ENCODE measurements around the gene NPNT.

Gene NPNT

GRCh38 chr4:105967058-105967658 lies 71.9 kb downstream of the NPNT start:
- Histone ChIP-seq H3K9me3 (no peaks in the 10 kb centered on the region), H3K27me3 (ENCODE audit: low read depth) (no peaks in the 10 kb centered on the region), H3K36me3 (replicated peaks) (no peaks in the 10 kb centered on the region), H3K4me3 (no peak overlapping the region), H3K4me1 (peaks cover 7% of the 10 kb centered on the region; the same call in 1 of the 2 replicates)
- no peak for DNase-seq (ENCODE audit: low spot score in 2 of 2)
- in situ Hi-C loops (cut with MboI; ENCODE audit: low sequenced_read_pairs): no loop called here

- Histone ChIP-seq H3K4me3 (no peak overlapping the region), H3K27me3 (ENCODE audit: low read depth) (no peaks in the 10 kb centered on the region), H3K4me1 (peaks cover 7% of the 10 kb centered on the region; the same call in 1 of the 2 replicates), H3K9me3 (no peaks in the 10 kb centered on the region), H3K36me3 (replicated peaks) (no peaks in the 10 kb centered on the region)
- in situ Hi-C loops (cut with MboI; ENCODE audit: low sequenced_read_pairs): no loop called here
- DNase-seq (ENCODE audit: low spot score in 2 of 2): no peak
These were observed 74.3 kb downstream of the NPNT start for GRCh38 chr4:105969575-105969974.

DNA sequence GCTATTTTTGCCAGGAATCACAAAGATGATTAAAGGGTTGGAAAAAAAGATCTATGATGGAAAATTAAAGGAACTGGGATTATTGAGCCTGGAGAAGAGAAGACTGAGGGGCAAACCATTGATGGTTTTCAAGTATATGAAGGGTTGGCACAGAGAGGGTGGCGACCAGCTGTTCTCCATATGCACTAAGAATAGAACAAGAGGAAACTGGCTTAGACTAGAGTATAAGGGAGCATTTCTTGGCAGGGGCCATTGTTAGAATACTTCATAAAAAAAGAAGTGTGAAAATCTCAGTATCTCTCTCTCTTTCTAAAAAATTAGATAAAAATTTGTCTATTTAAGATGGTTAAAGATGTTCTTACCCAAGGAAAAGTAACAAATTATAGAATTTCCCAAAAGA lies 75.1 kb downstream of the NPNT start:
- no peak for DNase-seq (ENCODE audit: low spot score in 2 of 2)
- Histone ChIP-seq H3K9me3 (no peaks in the 10 kb centered on the region), H3K27me3 (ENCODE audit: low read depth) (no peaks in the 10 kb centered on the region), H3K4me1 (peaks cover 7% of the 10 kb centered on the region; the same call in 1 of the 2 replicates), H3K4me3 (no peak overlapping the region), H3K36me3 (replicated peaks) (no peaks in the 10 kb centered on the region)
- in situ Hi-C loops (cut with MboI; ENCODE audit: low sequenced_read_pairs): no loop called here

- no peaks in the 10 kb centered on the region for H3K27me3 ChIP-seq (ENCODE audit: low read depth)
- no peaks in the 10 kb centered on the region for H3K36me3 ChIP-seq (replicated peaks)
- peaks cover 4% of the 10 kb centered on the region; the same call in 1 of the 2 replicates for H3K4me1 ChIP-seq
- no peak overlapping the region for H3K4me3 ChIP-seq
- no peak for DNase-seq (ENCODE audit: low spot score in 2 of 2)
- no peaks in the 10 kb centered on the region for H3K9me3 ChIP-seq
- in situ Hi-C loops (cut with MboI; ENCODE audit: low sequenced_read_pairs): no loop called here
These were observed 75.8 kb downstream of the NPNT start for GRCh38 chr4:105971036-105971435.

- DNase-seq (ENCODE audit: low spot score in 2 of 2): peak in 1 of 2 experiments; percentile 5
These were observed 77.8 kb downstream of the NPNT start for GRCh38 chr4:105972946-105973621.

GRCh38 chr4:105976915-105977314 lies 81.6 kb downstream of the NPNT start:
- in situ Hi-C loops (cut with MboI; ENCODE audit: low sequenced_read_pairs): no loop called here
- DNase-seq (ENCODE audit: low spot score in 2 of 2): no peak
- H3K36me3 ChIP-seq (replicated peaks): no peaks in the 10 kb centered on the region

More at GRCh38 chr4:105972946-105973621, 77.8 kb downstream of the NPNT start:
- in situ Hi-C loops (cut with MboI; ENCODE audit: low sequenced_read_pairs): no loop called here
- Histone ChIP-seq H3K9me3 (no peaks in the 10 kb centered on the region), H3K4me1 (no peaks in the 10 kb centered on the region), H3K4me3 (no peak overlapping the region), H3K36me3 (replicated peaks) (no peaks in the 10 kb centered on the region), H3K27me3 (ENCODE audit: low read depth) (no peaks in the 10 kb centered on the region)

DNA sequence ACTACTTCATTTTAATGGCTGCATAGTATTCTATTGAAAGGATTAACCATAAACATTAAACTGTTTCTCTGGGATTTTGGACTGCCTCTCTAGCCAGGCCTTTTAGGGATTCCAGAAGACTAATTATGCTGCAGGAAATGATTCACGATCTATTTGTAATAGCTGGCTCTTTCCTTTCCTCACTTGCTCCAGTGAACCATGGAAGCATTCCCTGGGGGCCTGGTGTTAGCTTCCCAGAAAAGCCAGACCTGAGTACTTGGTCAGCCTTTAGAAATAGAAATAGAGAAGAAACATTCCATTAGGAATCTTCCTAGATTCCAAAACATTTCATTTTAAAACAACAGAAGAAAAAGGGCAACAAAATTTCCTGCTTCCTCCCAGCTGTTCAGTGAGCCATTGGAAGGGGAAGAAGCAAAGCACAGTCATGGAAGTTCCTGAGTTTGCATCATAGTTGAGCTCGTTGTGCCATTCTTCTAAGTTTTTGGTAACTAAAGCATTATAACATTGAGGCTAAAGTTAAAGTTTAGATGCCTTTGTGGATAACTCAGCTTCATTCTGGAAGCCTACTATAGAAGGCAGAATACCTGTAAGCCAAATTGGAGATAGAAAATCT lies 83.5 kb downstream of the NPNT start:
- DNase-seq (ENCODE audit: low spot score in 2 of 2): no peak
- Histone ChIP-seq H3K9me3 (no peaks in the 10 kb centered on the region), H3K27me3 (ENCODE audit: low read depth) (no peaks in the 10 kb centered on the region), H3K4me1 (no peaks in the 10 kb centered on the region), H3K36me3 (replicated peaks) (no peaks in the 10 kb centered on the region), H3K4me3 (no peak overlapping the region)
- in situ Hi-C loops (cut with MboI; ENCODE audit: low sequenced_read_pairs): no loop called here

More at GRCh38 chr4:105976915-105977314, 81.6 kb downstream of the NPNT start:
- Histone ChIP-seq H3K4me3 (no peak overlapping the region), H3K27me3 (ENCODE audit: low read depth) (no peaks in the 10 kb centered on the region), H3K4me1 (no peaks in the 10 kb centered on the region), H3K9me3 (no peaks in the 10 kb centered on the region)

DNA sequence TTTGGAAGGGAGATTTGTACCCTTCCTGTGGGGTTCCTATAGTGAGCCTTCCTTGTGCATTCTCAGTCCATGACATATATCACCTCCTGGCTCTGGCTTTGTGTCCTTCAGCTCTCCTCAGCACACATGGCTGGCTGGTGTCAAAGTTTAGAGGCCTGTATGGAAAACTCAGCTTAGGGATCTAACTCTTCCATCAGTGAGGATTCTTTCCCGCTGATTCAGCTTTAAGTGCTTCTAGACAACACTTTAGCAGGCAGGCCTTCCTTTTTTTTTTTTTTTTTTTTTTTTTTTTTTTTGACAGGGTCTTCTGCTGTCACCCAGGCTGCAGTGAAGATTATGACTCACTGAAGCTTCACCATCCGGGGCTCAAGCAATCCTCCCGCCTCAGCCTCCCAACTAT lies 84.2 kb downstream of the NPNT start:
- no peaks in the 10 kb centered on the region for H3K4me1 ChIP-seq
- H3K4me3 ChIP-seq: no peak overlapping the region
- no peaks in the 10 kb centered on the region for H3K9me3 ChIP-seq
- in situ Hi-C loops (cut with MboI; ENCODE audit: low sequenced_read_pairs): no loop called here
- H3K27me3 ChIP-seq (ENCODE audit: low read depth): no peaks in the 10 kb centered on the region
- H3K36me3 ChIP-seq (replicated peaks): no peaks in the 10 kb centered on the region
- DNase-seq (ENCODE audit: low spot score in 2 of 2): no peak

GRCh38 chr4:105988671-105989070 lies 93.4 kb downstream of the NPNT start:
- no peaks in the 10 kb centered on the region for H3K9me3 ChIP-seq
- H3K36me3 ChIP-seq (replicated peaks): no peaks in the 10 kb centered on the region
- no peak overlapping the region for H3K4me3 ChIP-seq
- in situ Hi-C loops (cut with MboI; ENCODE audit: low sequenced_read_pairs): no loop called here
- H3K27me3 ChIP-seq (ENCODE audit: low read depth): no peaks in the 10 kb centered on the region
- H3K4me1 ChIP-seq: no peaks in the 10 kb centered on the region
- no peak for DNase-seq (ENCODE audit: low spot score in 2 of 2)

- Histone ChIP-seq H3K36me3 (replicated peaks) (no peaks in the 10 kb centered on the region), H3K27me3 (ENCODE audit: low read depth) (no peaks in the 10 kb centered on the region), H3K9me3 (no peaks in the 10 kb centered on the region), H3K4me1 (no peaks in the 10 kb centered on the region), H3K4me3 (no peak overlapping the region)
- DNase-seq (ENCODE audit: low spot score in 2 of 2): no peak
- in situ Hi-C loops (cut with MboI; ENCODE audit: low sequenced_read_pairs): no loop called here
These were observed 94.4 kb downstream of the NPNT start for GRCh38 chr4:105989485-105990242.

DNA sequence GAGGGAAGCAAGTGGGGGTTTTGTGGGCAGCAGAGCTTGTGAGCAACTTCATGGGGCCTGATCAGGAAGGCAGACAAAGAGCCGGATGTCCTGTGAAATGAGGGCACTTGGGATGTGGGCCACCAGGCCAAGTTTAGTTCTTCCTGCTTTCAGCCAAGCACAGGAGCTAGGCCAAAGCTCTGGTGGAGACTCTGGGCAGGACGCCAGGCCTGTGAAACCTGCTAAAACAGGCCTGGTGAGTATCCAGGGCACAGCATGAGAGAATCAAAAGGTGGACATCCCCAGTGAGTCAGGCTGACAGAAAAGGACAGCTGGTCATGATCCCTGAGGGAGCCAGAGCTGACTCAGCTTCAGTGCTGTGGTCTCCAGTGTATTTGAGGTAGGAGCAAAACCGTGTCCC lies 95.7 kb downstream of the NPNT start:
- no peak for DNase-seq (ENCODE audit: low spot score in 2 of 2)
- Histone ChIP-seq H3K36me3 (replicated peaks) (no peaks in the 10 kb centered on the region), H3K4me3 (no peak overlapping the region), H3K4me1 (0 out of 2 replicates have a peak, but pooled peaks cover 4% of the 10 kb centered on the region), H3K27me3 (ENCODE audit: low read depth) (no peaks in the 10 kb centered on the region), H3K9me3 (no peaks in the 10 kb centered on the region)
- in situ Hi-C loops (cut with MboI; ENCODE audit: low sequenced_read_pairs): no loop called here

GRCh38 chr4:105991726-105992125 lies 96.5 kb downstream of the NPNT start:
- in situ Hi-C loops (cut with MboI; ENCODE audit: low sequenced_read_pairs): no loop called here
- peaks cover 9% of the 10 kb centered on the region; the same call in 1 of the 2 replicates for H3K4me1 ChIP-seq

GRCh38 chr4:105992641-105993305 lies 97.5 kb downstream of the NPNT start:
- no peak for DNase-seq (ENCODE audit: low spot score in 2 of 2)
- in situ Hi-C loops (cut with MboI; ENCODE audit: low sequenced_read_pairs): no loop called here

More at GRCh38 chr4:105991726-105992125, 96.5 kb downstream of the NPNT start:
- H3K4me3 ChIP-seq: no peak overlapping the region
- DNase-seq (ENCODE audit: low spot score in 2 of 2): no peak
- H3K27me3 ChIP-seq (ENCODE audit: low read depth): no peaks in the 10 kb centered on the region
- H3K36me3 ChIP-seq (replicated peaks): no peaks in the 10 kb centered on the region
- no peaks in the 10 kb centered on the region for H3K9me3 ChIP-seq

More at GRCh38 chr4:105992641-105993305, 97.5 kb downstream of the NPNT start:
- Histone ChIP-seq H3K9me3 (no peaks in the 10 kb centered on the region), H3K27me3 (ENCODE audit: low read depth) (no peaks in the 10 kb centered on the region), H3K4me1 (peaks cover 9% of the 10 kb centered on the region; the same call in 1 of the 2 replicates), H3K4me3 (no peak overlapping the region), H3K36me3 (replicated peaks) (no peaks in the 10 kb centered on the region)
